HepG2 (cell line): ENCODE results near the gene ZNF597. TPM values are rescaled to one million over a fixed set of nuclear protein-coding genes. Genes with fewer than 3 reads are reported as not detected.

ENCODE experiments used
- ARID5B ChIP-seq: IDR thresholded peaks from 2 replicates; pipeline ENCODE4 v1.4.0; 2020; ENCODE audit warnings: mild to moderate bottlenecking, missing genetic modification reagents
- CREB3 ChIP-seq: sonication (generic); formaldehyde crosslinking; IDR thresholded peaks from 2 replicates; pipeline ENCODE4 v1.5.0; 2020; ENCODE audit warnings: missing genetic modification reagents
- CREM ChIP-seq, 2 experiments: sonication (generic) in 1 of 2; formaldehyde crosslinking in 1 of 2; IDR thresholded peaks; 2 replicates each; pipeline versions ENCODE4 v1.4.0 to v1.6.1; 2016 to 2020; ENCODE audit warnings: antibody characterized with exemption in 1 of 2, mild to moderate bottlenecking in 1 of 2, missing genetic modification reagents in 1 of 2
- FOXP1 ChIP-seq, 2 experiments: fragments of 450-650 bp in 1 of 2; IDR thresholded peaks; 2 replicates each; pipeline ENCODE4 v1.6.1; 2017 to 2018; ENCODE audit warnings: antibody characterized with exemption in 1 of 2
- GZF1 ChIP-seq: sonication (generic); formaldehyde crosslinking; IDR thresholded peaks from 2 replicates; pipeline ENCODE4 v1.5.1; 2020; ENCODE audit warnings: mild to moderate bottlenecking, missing genetic modification reagents
- PHF5A ChIP-seq: IDR thresholded peaks from one replicate; pipeline ENCODE4 v1.6.1; 2018; ENCODE audit warnings: low read depth, missing genetic modification reagents; ENCODE audit not compliant: unreplicated experiment
- SMAD3 ChIP-seq: sonication (generic); formaldehyde crosslinking; IDR thresholded peaks from 2 replicates; pipeline ENCODE4 v1.4.0; 2020; ENCODE audit warnings: missing genetic modification reagents
- SRSF1 ChIP-seq: fragments of 200-400 bp; formaldehyde crosslinking; optimal IDR thresholded peaks from 2 replicates; pipeline ENCODE3; 2017; ENCODE audit warnings: mild to moderate bottlenecking, low read depth, low read length, moderate library complexity
- TEAD2 ChIP-seq: sonication (generic); formaldehyde crosslinking; IDR thresholded peaks from 2 replicates; pipeline ENCODE4 v1.9.0; 2021; ENCODE audit warnings: missing genetic modification reagents
- ZBTB34 ChIP-seq: sonication (generic); formaldehyde crosslinking; IDR thresholded peaks from 2 replicates; pipeline ENCODE4 v1.8.0; 2022; ENCODE audit warnings: mild to moderate bottlenecking, missing genetic modification reagents
- ZNF354B ChIP-seq: sonication (generic); formaldehyde crosslinking; IDR thresholded peaks from 2 replicates; pipeline ENCODE4 v1.8.0; 2022; ENCODE audit warnings: mild to moderate bottlenecking, missing genetic modification reagents
- ZNF441 ChIP-seq: sonication (generic); formaldehyde crosslinking; IDR thresholded peaks from 2 replicates; pipeline ENCODE4 v1.7.0; 2021; ENCODE audit warnings: missing genetic modification reagents, borderline replicate concordance
- ZNF510 ChIP-seq: sonication (generic); formaldehyde crosslinking; IDR thresholded peaks from 2 replicates; pipeline ENCODE4 v1.4.0; 2020; ENCODE audit warnings: low read depth, mild to moderate bottlenecking, missing genetic modification reagents
- polyA plus RNA-seq, 8 experiments: library from polyadenylated mRNA; depleted of rRNA in 3 of 8; stranded (reverse) in 7 of 8; unstranded in 1 of 8; fragments of >200 nt; fragmentation: Illumina TruSeq in 4 of 8; extraction: Trizol in 4 of 8; gene quantifications; 2 replicates each; pipeline versions ENCODE4 v1.2.1 to v1.2.3, GENCODE V29; 2011 to 2016; ENCODE audit warnings: low read depth in 4 of 8, missing spikeins in 1 of 8, mixed read lengths in 1 of 8; ENCODE audit not compliant: insufficient read depth in 1 of 8
- total RNA-seq, 5 experiments: library from RNA; depleted of rRNA; stranded (reverse); fragments of >200 nt; fragmentation: Illumina TruSeq; extraction: Trizol; gene quantifications; 2 replicates each; pipeline ENCODE4 v1.2.3, GENCODE V29; 2016; ENCODE audit warnings: low read depth in 1 of 5
- TF ChIP-seq, protein P1 (sequence below), 2 experiments: fragments of 450-650 bp in 1 of 2; sonication (generic) in 1 of 2; formaldehyde crosslinking in 1 of 2; IDR thresholded peaks; 2 replicates each; pipeline versions ENCODE4 v1.6.1 to v1.8.0; 2016 to 2022; ENCODE audit warnings: antibody characterized with exemption in 1 of 2, mild to moderate bottlenecking in 1 of 2, missing genetic modification reagents in 1 of 2

The ZNF597 gene
- total and polyA plus RNA-seq, 2 of the 13 experiments (the other 11 are each of a cell fraction or from before 2014, with no cell fraction given): 1.3 to 2.4 TPM

DNA sequence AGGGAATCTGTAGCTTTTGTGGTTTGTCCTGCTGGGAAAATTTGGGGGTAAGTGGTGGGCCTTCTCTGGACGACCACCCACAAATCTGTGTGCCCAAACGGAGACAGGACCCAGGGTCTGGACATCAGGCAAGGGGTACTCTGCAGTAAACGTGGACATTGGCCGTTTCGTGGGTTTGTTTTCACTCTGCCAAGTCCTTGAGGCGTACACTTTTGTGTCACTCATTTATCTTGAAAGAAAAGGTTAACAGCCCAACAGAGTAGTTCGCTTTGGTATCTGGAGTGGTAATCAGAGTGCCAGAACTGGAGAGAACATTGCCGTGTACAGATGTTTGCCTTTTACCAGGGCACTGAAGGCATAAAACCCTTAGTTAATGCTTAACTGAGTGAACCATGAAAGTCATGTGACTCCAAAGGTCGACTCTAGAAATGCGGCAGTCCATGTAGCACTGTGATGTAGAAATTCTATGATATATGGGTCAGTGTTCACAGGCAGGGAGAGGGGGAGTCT, 15.6 kb upstream of the ZNF597 start (continued):
- TF ChIP-seq, protein P1, sequence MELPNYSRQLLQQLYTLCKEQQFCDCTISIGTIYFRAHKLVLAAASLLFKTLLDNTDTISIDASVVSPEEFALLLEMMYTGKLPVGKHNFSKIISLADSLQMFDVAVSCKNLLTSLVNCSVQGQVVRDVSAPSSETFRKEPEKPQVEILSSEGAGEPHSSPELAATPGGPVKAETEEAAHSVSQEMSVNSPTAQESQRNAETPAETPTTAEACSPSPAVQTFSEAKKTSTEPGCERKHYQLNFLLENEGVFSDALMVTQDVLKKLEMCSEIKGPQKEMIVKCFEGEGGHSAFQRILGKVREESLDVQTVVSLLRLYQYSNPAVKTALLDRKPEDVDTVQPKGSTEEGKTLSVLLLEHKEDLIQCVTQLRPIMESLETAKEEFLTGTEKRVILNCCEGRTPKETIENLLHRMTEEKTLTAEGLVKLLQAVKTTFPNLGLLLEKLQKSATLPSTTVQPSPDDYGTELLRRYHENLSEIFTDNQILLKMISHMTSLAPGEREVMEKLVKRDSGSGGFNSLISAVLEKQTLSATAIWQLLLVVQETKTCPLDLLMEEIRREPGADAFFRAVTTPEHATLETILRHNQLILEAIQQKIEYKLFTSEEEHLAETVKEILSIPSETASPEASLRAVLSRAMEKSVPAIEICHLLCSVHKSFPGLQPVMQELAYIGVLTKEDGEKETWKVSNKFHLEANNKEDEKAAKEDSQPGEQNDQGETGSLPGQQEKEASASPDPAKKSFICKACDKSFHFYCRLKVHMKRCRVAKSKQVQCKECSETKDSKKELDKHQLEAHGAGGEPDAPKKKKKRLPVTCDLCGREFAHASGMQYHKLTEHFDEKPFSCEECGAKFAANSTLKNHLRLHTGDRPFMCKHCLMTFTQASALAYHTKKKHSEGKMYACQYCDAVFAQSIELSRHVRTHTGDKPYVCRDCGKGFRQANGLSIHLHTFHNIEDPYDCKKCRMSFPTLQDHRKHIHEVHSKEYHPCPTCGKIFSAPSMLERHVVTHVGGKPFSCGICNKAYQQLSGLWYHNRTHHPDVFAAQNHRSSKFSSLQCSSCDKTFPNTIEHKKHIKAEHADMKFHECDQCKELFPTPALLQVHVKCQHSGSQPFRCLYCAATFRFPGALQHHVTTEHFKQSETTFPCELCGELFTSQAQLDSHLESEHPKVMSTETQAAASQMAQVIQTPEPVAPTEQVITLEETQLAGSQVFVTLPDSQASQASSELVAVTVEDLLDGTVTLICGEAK (IDR thresholded peaks at IDR 0.05): no peak
- TF ChIP-seq, protein P1 (CRISPR knock-in tag; IDR thresholded peaks at IDR 0.05): no peak
- no peak for TF ChIP-seq TEAD2 (CRISPR knock-in tag)
- TF ChIP-seq PHF5A (CRISPR knock-in tag): no peak
- TF ChIP-seq ZNF441 (CRISPR knock-in tag): no peak
- peak; percentile 98 for TF ChIP-seq ZBTB34 (CRISPR knock-in tag)
- TF ChIP-seq ZNF510 (CRISPR knock-in tag): no peak
- TF ChIP-seq SRSF1: no peak
- TF ChIP-seq GZF1 (CRISPR knock-in tag): no peak
- no peak for TF ChIP-seq CREB3 (CRISPR knock-in tag)
- TF ChIP-seq SMAD3 (CRISPR knock-in tag): no peak
- peak; percentile 77 for TF ChIP-seq ARID5B (CRISPR knock-in tag)
- TF ChIP-seq ZNF354B: no peak
- TF ChIP-seq FOXP1 (IDR thresholded peaks at IDR 0.05): no peak
- TF ChIP-seq FOXP1 (CRISPR knock-in tag; IDR thresholded peaks at IDR 0.05): 0 out of 2 replicates have a peak, but pooled peaks have one; percentile 23
- peak; percentile 40; the same call in 1 of the 2 replicates for TF ChIP-seq CREM (IDR thresholded peaks at IDR 0.05)
- TF ChIP-seq CREM (CRISPR knock-in tag; IDR thresholded peaks at IDR 0.05): no peak
